Colonic mucosa (tissue), 4 donors: ENCODE results near the gene PKDCC. TPM values are rescaled to one million over a fixed set of nuclear protein-coding genes. Genes with fewer than 3 reads are reported as not detected.
A peak's percentile ranks its signal among the peaks of the same experiment; 100 is the strongest.

Experiments
- DNase-seq: peaks from one replicate; pipeline ENCODE4 v3.0.0-alpha.2; 2020
- H3K27ac ChIP-seq: fragments of 200-600 bp; one replicate; pipeline ENCODE4 v1.8.0; 2021
- H3K27me3 ChIP-seq: fragments of 200-600 bp; one replicate; pipeline ENCODE4 v1.8.0; 2021
- H3K36me3 ChIP-seq: fragments of 200-600 bp; one replicate; pipeline ENCODE4 v1.8.0; 2021
- H3K4me1 ChIP-seq: fragments of 200-600 bp; one replicate; pipeline ENCODE4 v1.8.0; 2021; ENCODE audit warnings: mild to moderate bottlenecking
- H3K4me3 ChIP-seq: fragments of 200-600 bp; one replicate; pipeline ENCODE4 v1.8.0; 2021
- H3K9ac ChIP-seq, 2 donors: one replicate each; pipeline ENCODE4 v1.7.0; 2013; ENCODE audit warnings: control low read depth in 2 of 2, low read depth in 2 of 2, low read length in 2 of 2
- H3K9me3 ChIP-seq: fragments of 200-600 bp; one replicate; pipeline ENCODE4 v1.8.0; 2021
- CTCF ChIP-seq: fragments of 200-600 bp; IDR thresholded peaks from one replicate; pipeline ENCODE4 v1.8.0; 2022; ENCODE audit warnings: antibody characterized with exemption, mild to moderate bottlenecking
- intact Hi-C: fragments of 100-400 bp; cut with DNase I; formaldehyde crosslinking; loops from one replicate; pipeline ENCODE4 v1.14.1; 2022
- total RNA-seq, 2 donors: library from RNA; stranded (reverse); fragmentation: NEBNext Ultra II Directional in 1 of 2; extraction: Animal tissue kit (Norgen Biotek cat#: 25700) in 1 of 2; gene quantifications; one replicate each; pipeline ENCODE4 v1.2.1, GENCODE V29; 2021
- donor health status: healthy.
- donor health status: DM: no; HTN: no; CAD: no.
- donor health status: DM: no; HTN: no; CAD: no.

The PKDCC gene
- total RNA-seq, 2 donors from 2014 or later = 61.3 to 125 TPM

- Histone ChIP-seq H3K4me1 (peaks cover 8% of the 10 kb centered on the region), H3K36me3 (no peaks in the 10 kb centered on the region), H3K27ac (peak overlapping the region; percentile 83), H3K9me3 (no peaks in the 10 kb centered on the region), H3K4me3 (peak overlapping the region; percentile 49), H3K27me3 (no peaks in the 10 kb centered on the region), H3K9ac (peak overlapping the region; percentile 90 to 94)
- DNase-seq = peak; percentile 52
- intact Hi-C loops = loop anchor here (10.0 kb wide), 1 partner anchor 84 kb away; no protein-coding TSS in a partner anchor
- no peak for TF ChIP-seq CTCF
These were observed 739 bp downstream of the PKDCC start for GRCh38 chr2:42048299-42049220.

- H3K4me3 ChIP-seq = peak overlapping the region; percentile 49
- intact Hi-C loops = loop anchor here (10.0 kb wide), 1 partner anchor 85 kb away; no protein-coding TSS in a partner anchor
- TF ChIP-seq CTCF = no peak
- H3K4me1 ChIP-seq = peaks cover 16% of the 10 kb centered on the region
- no peaks in the 10 kb centered on the region for H3K36me3 ChIP-seq
- H3K27ac ChIP-seq = peak overlapping the region; percentile 83
- H3K27me3 ChIP-seq = no peaks in the 10 kb centered on the region
- H3K9ac ChIP-seq = peak overlapping the region; percentile 90 to 94
- peak; percentile 56 for DNase-seq
- H3K9me3 ChIP-seq = no peaks in the 10 kb centered on the region
These were observed 1.6 kb downstream of the PKDCC start for GRCh38 chr2:42049221-42050009.

- Histone ChIP-seq H3K27ac (peak overlapping the region; percentile 83), H3K36me3 (no peaks in the 10 kb centered on the region), H3K4me3 (peak overlapping the region; percentile 49), H3K4me1 (peaks cover 17% of the 10 kb centered on the region), H3K9me3 (no peaks in the 10 kb centered on the region), H3K9ac (peak overlapping the region; percentile 61 to 94), H3K27me3 (no peaks in the 10 kb centered on the region)
- DNase-seq = peak; percentile 68
- TF ChIP-seq CTCF = no peak
- intact Hi-C loops = no loop called here
These were observed 2.3 kb downstream of the PKDCC start for GRCh38 chr2:42050010-42050702.

GRCh38 chr2:42050703-42051542 is 3.1 kb downstream of the PKDCC start:
- Histone ChIP-seq H3K9me3 (no peaks in the 10 kb centered on the region), H3K9ac (peak overlapping the region; percentile 28 to 94), H3K36me3 (no peaks in the 10 kb centered on the region), H3K4me1 (peaks cover 21% of the 10 kb centered on the region), H3K27me3 (no peaks in the 10 kb centered on the region), H3K4me3 (peak overlapping the region; percentile 49), H3K27ac (peak overlapping the region; percentile 83)
- no peak for TF ChIP-seq CTCF
- intact Hi-C loops = no loop called here
- peak; percentile 55 for DNase-seq
